ENCODE measurements around the gene PLA2G2D. TPM values are rescaled to one million over a fixed set of nuclear protein-coding genes. Genes with fewer than 3 reads are reported as not detected.

Gene PLA2G2D
- total and polyA plus RNA-seq, 9 of the 15 experiments (the other 6 are each of a cell fraction or from before 2014, with no cell fraction given): not detected

DNA sequence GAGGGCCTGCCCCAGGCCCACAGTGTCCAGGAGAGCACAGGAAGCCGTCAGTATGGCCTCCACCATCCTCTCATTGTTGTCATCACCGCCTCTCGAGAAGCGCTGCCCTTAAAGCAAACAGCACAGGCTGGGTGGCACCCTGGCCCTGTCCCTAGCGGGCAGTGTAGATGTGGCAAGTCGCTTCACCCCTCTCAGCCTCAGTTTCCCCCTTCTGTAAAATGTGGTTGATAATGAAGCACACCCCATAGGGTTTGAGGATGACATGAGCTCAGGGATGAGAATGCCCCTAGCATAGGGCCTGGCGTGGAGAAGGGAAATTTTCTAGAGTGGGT, 33.2 kb upstream of the PLA2G2D start:
- peak overlapping the region in 1 of 2 experiments; percentile 82; a peak in 1 of 4 replicates for H3K9ac ChIP-seq (ENCODE audit: insufficient read depth in 1 of 2, low read depth in 2 of 2, low read length in 2 of 2)

More for the DNA sequence above, 33.2 kb upstream of the PLA2G2D start:
- Histone ChIP-seq H3K9me3 (replicated peaks; ENCODE audit: control insufficient read depth, insufficient read depth, low read depth, low read length) (no peaks in the 10 kb centered on the region), H2AFZ (ENCODE audit: low read depth, low read length) (no peak overlapping the region; the same call in 1 of the 2 replicates), H3K36me3 (ENCODE audit: control insufficient read depth, insufficient read depth, low read length) (no peaks in the 10 kb centered on the region), H3K27ac (ENCODE audit: extremely low read depth, low read depth, low read length) (no peak overlapping the region), H3K9me1 (ENCODE audit: control insufficient read depth, insufficient read depth, low read length) (no peaks in the 10 kb centered on the region), H3K27me3 (ENCODE audit: control insufficient read depth in 2 of 2, insufficient read depth in 2 of 2, low read length in 2 of 2) (peaks cover 0 to 18% of the 10 kb centered on the region in 2 experiments; a peak in 2 of 5 replicates), H3K4me1 (replicated peaks in 1 of 2; ENCODE audit: control insufficient read depth in 2 of 2, insufficient read depth in 2 of 2, low read length in 2 of 2) (peaks cover 0 to 26% of the 10 kb centered on the region in 2 experiments; a peak in 3 of 5 replicates), H3K79me2 (ENCODE audit: control insufficient read depth, insufficient read depth, low read length) (no peaks in the 10 kb centered on the region), H3K4me3 (no peak overlapping the region), H4K20me1 (replicated peaks; ENCODE audit: control insufficient read depth, insufficient read depth, low read length) (no peaks in the 10 kb centered on the region), H3K4me2 (ENCODE audit: insufficient read depth, low read length) (no peak overlapping the region)
- POLR2A ChIA-PET: interaction anchor here (0.6 to 1.2 kb wide), 2 partner anchors 30 to 35 kb away, joined by 3 to 5 read pairs; no protein-coding TSS in a partner anchor
- ATAC-seq: no peak
- in situ Hi-C loops (cut with MboI) (loop anchor here (5.0 kb wide), 1 partner anchor 240 kb away; no protein-coding TSS in a partner anchor), intact Hi-C loops (cut with micrococcal nuclease) (loop anchor here (1.0 to 2.0 kb wide), 3 partner anchors 51 to 234 kb away; no protein-coding TSS in a partner anchor)
- BruUV-seq (replicated peaks): no TSS peak
- no peak for FAIRE-seq
- TF ChIP-seq, protein P1, sequence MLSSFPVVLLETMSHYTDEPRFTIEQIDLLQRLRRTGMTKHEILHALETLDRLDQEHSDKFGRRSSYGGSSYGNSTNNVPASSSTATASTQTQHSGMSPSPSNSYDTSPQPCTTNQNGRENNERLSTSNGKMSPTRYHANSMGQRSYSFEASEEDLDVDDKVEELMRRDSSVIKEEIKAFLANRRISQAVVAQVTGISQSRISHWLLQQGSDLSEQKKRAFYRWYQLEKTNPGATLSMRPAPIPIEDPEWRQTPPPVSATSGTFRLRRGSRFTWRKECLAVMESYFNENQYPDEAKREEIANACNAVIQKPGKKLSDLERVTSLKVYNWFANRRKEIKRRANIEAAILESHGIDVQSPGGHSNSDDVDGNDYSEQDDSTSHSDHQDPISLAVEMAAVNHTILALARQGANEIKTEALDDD (IDR thresholded peaks at IDR 0.05): no peak
- no peak for TF ChIP-seq ATF1 (CRISPR knock-in tag; IDR thresholded peaks at IDR 0.05)
- 0 out of 2 replicates have a peak, but pooled peaks have one; percentile 1 for TF ChIP-seq ATF1 (tag; IDR thresholded peaks at IDR 0.05)
- TF ChIP-seq, protein P2, sequence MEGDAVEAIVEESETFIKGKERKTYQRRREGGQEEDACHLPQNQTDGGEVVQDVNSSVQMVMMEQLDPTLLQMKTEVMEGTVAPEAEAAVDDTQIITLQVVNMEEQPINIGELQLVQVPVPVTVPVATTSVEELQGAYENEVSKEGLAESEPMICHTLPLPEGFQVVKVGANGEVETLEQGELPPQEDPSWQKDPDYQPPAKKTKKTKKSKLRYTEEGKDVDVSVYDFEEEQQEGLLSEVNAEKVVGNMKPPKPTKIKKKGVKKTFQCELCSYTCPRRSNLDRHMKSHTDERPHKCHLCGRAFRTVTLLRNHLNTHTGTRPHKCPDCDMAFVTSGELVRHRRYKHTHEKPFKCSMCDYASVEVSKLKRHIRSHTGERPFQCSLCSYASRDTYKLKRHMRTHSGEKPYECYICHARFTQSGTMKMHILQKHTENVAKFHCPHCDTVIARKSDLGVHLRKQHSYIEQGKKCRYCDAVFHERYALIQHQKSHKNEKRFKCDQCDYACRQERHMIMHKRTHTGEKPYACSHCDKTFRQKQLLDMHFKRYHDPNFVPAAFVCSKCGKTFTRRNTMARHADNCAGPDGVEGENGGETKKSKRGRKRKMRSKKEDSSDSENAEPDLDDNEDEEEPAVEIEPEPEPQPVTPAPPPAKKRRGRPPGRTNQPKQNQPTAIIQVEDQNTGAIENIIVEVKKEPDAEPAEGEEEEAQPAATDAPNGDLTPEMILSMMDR (IDR thresholded peaks at IDR 0.05 in 2 of 3, conservative IDR thresholded peaks at IDR 0.05 in 1 of 3; ENCODE audit: insufficient read depth in 2 of 3, low read depth in 1 of 3, low read length in 3 of 3): 0 out of 6 replicates have a peak, but pooled peaks of 1 of the 3 experiments have one; percentile 9
- TF ChIP-seq ZBTB8A (IDR thresholded peaks at IDR 0.05; ENCODE audit: partially characterized antibody): no peak
- DNase-seq (ENCODE audit: extremely low read depth in 1 of 4, low spot score in 3 of 4): no peak
- CTCF ChIA-PET (ENCODE audit: low intra/inter-chr PET ratio): interaction anchor here (0.5 to 3.0 kb wide), 5 partner anchors 52 to 401 kb away, joined by 3 to 24 read pairs (median 17); no protein-coding TSS in a partner anchor
- 31% methylated on average over 7 of the region's 7 CpGs for WGBS (ENCODE audit: insufficient coverage, low coverage, missing lambda C conversion rate)
